Liver (tissue), 9 donors: ENCODE measurements around the gene BCL2L1. TPM values are rescaled to one million over a fixed set of nuclear protein-coding genes. Genes with fewer than 3 reads are reported as not detected.

Experiments used
- DNase-seq: peaks from one replicate; pipeline ENCODE4 v3.0.0-alpha.2; 2017; ENCODE audit warnings: low spot score
- H3K27ac ChIP-seq, 2 donors: one replicate each; pipeline ENCODE4 v1.7.0; 2013; ENCODE audit warnings: inconsistent platforms in 2 of 2, low read length in 2 of 2, control low read depth in 1 of 2, low read depth in 1 of 2, mild to moderate bottlenecking in 1 of 2
- H3K27me3 ChIP-seq, 4 donors: one replicate each; pipeline versions ENCODE4 v1.6.1 to v1.7.0; 2013; ENCODE audit warnings: low read length in 3 of 4, inconsistent platforms in 1 of 4, mild to moderate bottlenecking in 1 of 4, moderate library complexity in 1 of 4; ENCODE audit not compliant: control insufficient read depth in 4 of 4, insufficient read depth in 4 of 4
- H3K36me3 ChIP-seq, 4 donors: one replicate each; pipeline versions ENCODE4 v1.6.1 to v1.7.0; 2013; ENCODE audit warnings: low read length in 3 of 4, mild to moderate bottlenecking in 3 of 4, low read depth in 1 of 4, moderate library complexity in 1 of 4; ENCODE audit not compliant: control insufficient read depth in 4 of 4, insufficient read depth in 3 of 4
- H3K4me1 ChIP-seq, 4 donors: one replicate each; pipeline versions ENCODE4 v1.6.1 to v1.7.0; 2013; ENCODE audit warnings: low read length in 3 of 4, mild to moderate bottlenecking in 3 of 4, moderate library complexity in 1 of 4; ENCODE audit not compliant: control insufficient read depth in 4 of 4, insufficient read depth in 4 of 4
- H3K4me3 ChIP-seq, 3 donors: one replicate each; pipeline versions ENCODE4 v1.6.1 to v1.7.0; 2013; ENCODE audit warnings: low read length in 3 of 3, control low read depth in 1 of 3, low read depth in 1 of 3, mild to moderate bottlenecking in 1 of 3
- H3K9ac ChIP-seq, 2 donors: one replicate each; pipeline ENCODE4 v1.7.0; 2013; ENCODE audit warnings: low read length in 2 of 2, mild to moderate bottlenecking in 2 of 2, moderate library complexity in 2 of 2, control low read depth in 1 of 2, low read depth in 1 of 2
- H3K9me3 ChIP-seq, 4 donors: one replicate each; pipeline versions ENCODE4 v1.6.1 to v1.7.0; 2013; ENCODE audit warnings: low read length in 3 of 4; ENCODE audit not compliant: control insufficient read depth in 4 of 4
- ATF3 ChIP-seq: IDR thresholded peaks from 2 replicates; pipeline ENCODE4 v1.6.1; 2016; ENCODE audit warnings: antibody characterized with exemption
- EGR1 ChIP-seq, 2 donors: IDR thresholded peaks; 2 replicates each; pipeline ENCODE4 v1.6.1; 2016 to 2018; ENCODE audit warnings: antibody characterized with exemption in 2 of 2, low read depth in 2 of 2
- FOXA1 ChIP-seq: IDR thresholded peaks from 2 replicates; pipeline ENCODE4 v1.6.1; 2016; ENCODE audit warnings: antibody characterized with exemption
- FOXA2 ChIP-seq: IDR thresholded peaks from 2 replicates; pipeline ENCODE4 v1.6.1; 2016; ENCODE audit warnings: antibody characterized with exemption
- GABPA ChIP-seq, 2 donors: IDR thresholded peaks in 1 of 2; conservative IDR thresholded peaks in 1 of 2; 2 replicates each; pipeline ENCODE4 v1.6.1; 2016; ENCODE audit warnings: antibody characterized with exemption in 2 of 2, mild to moderate bottlenecking in 1 of 2, moderate library complexity in 1 of 2
- HNF4A ChIP-seq, 2 donors: conservative IDR thresholded peaks; 2 replicates each; pipeline ENCODE4 v1.6.1; 2016; ENCODE audit warnings: antibody characterized with exemption in 2 of 2, mild to moderate bottlenecking in 2 of 2
- JUND ChIP-seq, 2 donors: IDR thresholded peaks; 2 replicates each; pipeline ENCODE4 v1.6.1; 2016; ENCODE audit warnings: antibody characterized with exemption in 2 of 2
- MAX ChIP-seq: IDR thresholded peaks from 2 replicates; pipeline ENCODE4 v1.6.1; 2016; ENCODE audit warnings: antibody characterized with exemption
- NR2F2 ChIP-seq: IDR thresholded peaks from 2 replicates; pipeline ENCODE4 v1.6.1; 2016; ENCODE audit warnings: antibody characterized with exemption
- RAD21 ChIP-seq, 2 donors: IDR thresholded peaks; 2 replicates each; pipeline ENCODE4 v1.6.1; 2016; ENCODE audit warnings: antibody characterized with exemption in 2 of 2, mild to moderate bottlenecking in 2 of 2
- REST ChIP-seq: IDR thresholded peaks from 2 replicates; pipeline ENCODE4 v1.6.1; 2016; ENCODE audit warnings: antibody characterized with exemption, mild to moderate bottlenecking
- TAF1 ChIP-seq: conservative IDR thresholded peaks from 2 replicates; pipeline ENCODE4 v1.6.1; 2016; ENCODE audit warnings: antibody characterized with exemption, mild to moderate bottlenecking
- YY1 ChIP-seq: IDR thresholded peaks from 2 replicates; pipeline ENCODE4 v1.6.1; 2016; ENCODE audit warnings: antibody characterized with exemption, mild to moderate bottlenecking
- WGBS: extraction: QIAGEN DNeasy Blood & Tissue Kit; methylation state at CpG from one replicate; pipeline ENCODE4 v1.1.7; 2013; 5-methylcytosine and 5-hydroxymethylcytosine counted together
- polyA plus RNA-seq, 2 donors: library from polyadenylated mRNA; stranded (reverse) in 1 of 2; unstranded in 1 of 2; fragments of 200-250 nt in 1 of 2; fragments of >200 nt in 1 of 2; fragmentation: Nextera tagmentation in 1 of 2; extraction: Ambion mirVana in 1 of 2; gene quantifications; one replicate each; pipeline versions ENCODE4 v1.2.1 to v1.2.3, GENCODE V29; 2013 to 2015
- total RNA-seq, 2 donors: library from RNA; depleted of rRNA; stranded (reverse); fragments of >200 nt; gene quantifications; one replicate each; pipeline ENCODE4 v1.2.3, GENCODE V29; 2014
- donor health status: healthy.
- donor health status: healthy.
- donor health status: healthy.
- donor health status: healthy.
- donor health status: healthy.

Gene BCL2L1
- total and polyA plus RNA-seq, 4 donors, result 29.7 to 124 (median 46.0) TPM

GRCh38 chr20:31757254-31757653, 34.6 kb upstream of the BCL2L1 start (continued):
- TF ChIP-seq REST (no peak), NR2F2 (no peak), EGR1 (IDR thresholded peaks at IDR 0.05; ENCODE audit: low read depth in 2 of 2) (no peak), FOXA1 (no peak), JUND (IDR thresholded peaks at IDR 0.05) (no peak), GABPA (IDR thresholded peaks at IDR 0.05 in 1 of 2, conservative IDR thresholded peaks at IDR 0.05 in 1 of 2) (no peak), TAF1 (no peak), HNF4A (conservative IDR thresholded peaks at IDR 0.05) (no peak), FOXA2 (no peak)

- DNase-seq, result no peak
Measured at GRCh38 chr20:31751126-31751525, 28.5 kb upstream of the BCL2L1 start.

GRCh38 chr20:31749223-31749622, 26.6 kb upstream of the BCL2L1 start:
- Histone ChIP-seq H3K27ac (no peak overlapping the region), H3K4me3 (no peak overlapping the region), H3K9me3 (no peaks in the 10 kb centered on the region), H3K36me3 (no peaks in the 10 kb centered on the region), H3K9ac (no peak overlapping the region), H3K27me3 (no peaks in the 10 kb centered on the region), H3K4me1 (peaks cover 1 to 30% (median 18%) of the 10 kb centered on the region in 4 donors)
- no peak for DNase-seq
- 77% methylated on average over 8 of the region's 8 CpGs for WGBS
- TF ChIP-seq RAD21 (IDR thresholded peaks at IDR 0.05) (no peak), HNF4A (conservative IDR thresholded peaks at IDR 0.05) (no peak), FOXA1 (no peak), MAX (no peak), FOXA2 (no peak), REST (no peak), ATF3 (no peak), YY1 (no peak)

More at GRCh38 chr20:31751126-31751525, 28.5 kb upstream of the BCL2L1 start:
- Histone ChIP-seq H3K27me3 (no peaks in the 10 kb centered on the region), H3K9me3 (no peaks in the 10 kb centered on the region), H3K9ac (no peak overlapping the region), H3K4me3 (no peak overlapping the region), H3K36me3 (no peaks in the 10 kb centered on the region), H3K27ac (no peak overlapping the region), H3K4me1 (peaks cover 1 to 19% (median 14%) of the 10 kb centered on the region in 4 donors)
- TF ChIP-seq NR2F2, result no peak
- 85% methylated on average over 1 of the region's 1 CpG for WGBS
